HCT116 (cell line): ENCODE results near the gene SYCE3. TPM values are rescaled to one million over a fixed set of nuclear protein-coding genes. Genes with fewer than 3 reads are reported as not detected.

Experiments
- ATAC-seq: fragments of 200-7000 bp; cut with Tn5 transposase; 2 replicates; pipeline ENCODE4 v1.9.1; 2020; ENCODE audit warnings: mild to moderate bottlenecking, moderate library complexity
- BruUV-seq: library from RNA; stranded (reverse); fragments of 400-500 nt; replicated peaks from 2 replicates; lab custom pipeline; 2021; lab: Mats Ljungman, UMichigan
- CTCF ChIA-PET: fragments of 300-600 bp; sonication (Branson Sonifier 250); formaldehyde crosslinking; loops from one replicate; lab custom pipeline; 2021; ENCODE audit warnings: antibody characterized with exemption; lab: Charles Lee
- POLR2A ChIA-PET: fragments of 300-600, 350-600 bp; sonication (Branson Sonifier 250); formaldehyde crosslinking; loops from one replicate; lab custom pipeline; 2021; ENCODE audit warnings: antibody characterized with exemption; lab: Charles Lee
- RAD21 ChIA-PET, 2 experiments: fragments of 300-600 bp; sonication (Branson Sonifier 250); formaldehyde crosslinking; loops; one replicate each; lab custom pipeline; 2023; ENCODE audit warnings: low total read pairs in 2 of 2; ENCODE audit not compliant: uncharacterized antibody in 2 of 2, unreplicated experiment in 2 of 2, low non-redundant PET in 1 of 2; lab: Charles Lee
- DNase-seq: peaks from one replicate; pipeline ENCODE4 v3.0.0-alpha.2; 2010; ENCODE audit warnings: low read depth, low spot score
- H2AFZ ChIP-seq: fragments of 200-600 bp; shearing (Covaris generic), sonication (generic); 2 replicates; pipeline ENCODE4 v1.6.1; 2017; ENCODE audit warnings: low read depth, mixed run types, mixed read lengths, antibody characterized with exemption, low read length; ENCODE audit not compliant: poor library complexity, severe bottlenecking
- H3K27ac ChIP-seq: 2 replicates; pipeline ENCODE4 v1.5.1; 2012; ENCODE audit warnings: low read depth, low read length
- H3K27me3 ChIP-seq: fragments of 200-600 bp; sonication (generic); 2 replicates; pipeline ENCODE4 v1.6.1; 2016; ENCODE audit warnings: mixed run types, low read length, mixed read lengths; ENCODE audit not compliant: insufficient read depth
- H3K36me3 ChIP-seq, 2 experiments: fragments of 200-500 bp in 1 of 2; fragments of 200-600 bp in 1 of 2; sonication (Bioruptor generic) in 1 of 2; sonication (generic) in 1 of 2; 2 replicates each; pipeline versions ENCODE4 v1.5.1 to v1.6.1; 2014 to 2016; ENCODE audit warnings: low read length in 2 of 2, inconsistent platforms in 1 of 2, mixed read lengths in 1 of 2, mixed run types in 1 of 2; ENCODE audit not compliant: insufficient read depth in 2 of 2, control insufficient read depth in 1 of 2
- H3K4me1 ChIP-seq, 2 experiments: fragments of 200-600 bp in 1 of 2; sonication (generic) in 1 of 2; 2 replicates each; pipeline versions ENCODE4 v1.5.1 to v1.6.1; 2012 to 2017; ENCODE audit warnings: low read length in 2 of 2, inconsistent platforms in 1 of 2, mild to moderate bottlenecking in 1 of 2, mixed read lengths in 1 of 2, mixed run types in 1 of 2, moderate library complexity in 1 of 2; ENCODE audit not compliant: insufficient read depth in 2 of 2, control insufficient read depth in 1 of 2
- H3K4me2 ChIP-seq: fragments of 200-600 bp; sonication (generic); 2 replicates; pipeline ENCODE4 v1.6.1; 2017; ENCODE audit warnings: mixed run types, low read length, mixed read lengths
- H3K4me3 ChIP-seq, 2 experiments: fragments of 200-600 bp in 1 of 2; sonication (generic) in 1 of 2; replicated peaks in 1 of 2; 2 replicates each; pipeline ENCODE4 v1.5.1; 2011 to 2016; ENCODE audit warnings: low read length in 2 of 2, control low read depth in 1 of 2, low read depth in 1 of 2, mild to moderate bottlenecking in 1 of 2, mixed read lengths in 1 of 2, mixed run types in 1 of 2
- H3K79me2 ChIP-seq: fragments of 200-600 bp; sonication (generic); 2 replicates; pipeline ENCODE4 v1.6.1; 2017; ENCODE audit warnings: mild to moderate bottlenecking, mixed run types, low read length, moderate library complexity, mixed read lengths; ENCODE audit not compliant: insufficient read depth
- H3K9ac ChIP-seq: fragments of 200-600 bp; sonication (generic); 2 replicates; pipeline ENCODE4 v1.6.1; 2016; ENCODE audit warnings: low read length, mixed read lengths
- H3K9me2 ChIP-seq: fragments of 200-600 bp; sonication (generic), shearing (Covaris generic); 2 replicates; pipeline ENCODE4 v1.6.1; 2017; ENCODE audit warnings: mixed run types, mild to moderate bottlenecking, moderate library complexity; ENCODE audit not compliant: insufficient read depth
- H3K9me3 ChIP-seq, 2 experiments: fragments of 200-500 bp in 1 of 2; fragments of 200-600 bp in 1 of 2; sonication (Bioruptor generic) in 1 of 2; sonication (generic) in 1 of 2; 2 replicates each; pipeline ENCODE4 v1.6.1; 2014 to 2017; ENCODE audit warnings: low read length in 2 of 2, mixed read lengths in 2 of 2, inconsistent platforms in 1 of 2, low read depth in 1 of 2, mild to moderate bottlenecking in 1 of 2, mixed run types in 1 of 2, moderate library complexity in 1 of 2; ENCODE audit not compliant: control insufficient read depth in 1 of 2, insufficient read depth in 1 of 2
- H4K20me1 ChIP-seq: fragments of 200-600 bp; sonication (generic), shearing (Covaris generic); 2 replicates; pipeline ENCODE4 v1.6.1; 2017; ENCODE audit warnings: mixed run types, mild to moderate bottlenecking, moderate library complexity; ENCODE audit not compliant: insufficient read depth
- CEBPB ChIP-seq: IDR thresholded peaks from 2 replicates; pipeline ENCODE4 v1.6.1; 2012; ENCODE audit warnings: low read depth
- EGR1 ChIP-seq: IDR thresholded peaks from 2 replicates; pipeline ENCODE4 v1.6.1; 2012; ENCODE audit warnings: low read depth
- EZH2phosphoT487 ChIP-seq: fragments of 200-600 bp; IDR thresholded peaks from 2 replicates; pipeline ENCODE4 v1.6.1; 2018; ENCODE audit warnings: antibody characterized with exemption, borderline replicate concordance
- MAX ChIP-seq: IDR thresholded peaks from 2 replicates; pipeline ENCODE4 v1.6.1; 2012
- POLR2AphosphoS5 ChIP-seq: IDR thresholded peaks from 2 replicates; pipeline ENCODE4 v1.6.1; 2011; ENCODE audit warnings: mild to moderate bottlenecking, low read depth, low read length, moderate library complexity
- RAD21 ChIP-seq: IDR thresholded peaks from 2 replicates; pipeline ENCODE4 v1.6.1; 2012; ENCODE audit warnings: low read depth, mild to moderate bottlenecking
- REST ChIP-seq: IDR thresholded peaks from 2 replicates; pipeline ENCODE4 v1.6.1; 2012; ENCODE audit warnings: low read depth
- SIN3A ChIP-seq: IDR thresholded peaks from 2 replicates; pipeline ENCODE4 v1.6.1; 2012; ENCODE audit warnings: low read depth
- SP1 ChIP-seq: IDR thresholded peaks from 2 replicates; pipeline ENCODE4 v1.6.1; 2012; ENCODE audit warnings: low read depth
- intact Hi-C: fragments of 100-400 bp; cut with micrococcal nuclease; formaldehyde crosslinking; loops from 2 replicates; pipeline ENCODE4 v1.10.0; 2022
- total RNA-seq: library from RNA; stranded (reverse); gene quantifications from one replicate; pipeline ENCODE4 v1.2.1, GENCODE V29; 2021; ENCODE audit not compliant: unreplicated experiment
- TF ChIP-seq, protein P1 (sequence below), 3 experiments: fragments of 200-600 bp in 1 of 3; sonication (generic) in 1 of 3; IDR thresholded peaks in 2 of 3; conservative IDR thresholded peaks in 1 of 3; 2 replicates each; pipeline ENCODE4 v1.5.1; 2012 to 2017; ENCODE audit warnings: low read depth in 2 of 3, low read length in 2 of 3, antibody characterized with exemption in 1 of 3, borderline replicate concordance in 1 of 3, control low read depth in 1 of 3, mild to moderate bottlenecking in 1 of 3, mixed read lengths in 1 of 3, mixed run types in 1 of 3, moderate library complexity in 1 of 3; ENCODE audit not compliant: insufficient read depth in 1 of 3

SYCE3 gene
- total RNA-seq, 1 experiment from 2014 or later = not detected

DNA sequence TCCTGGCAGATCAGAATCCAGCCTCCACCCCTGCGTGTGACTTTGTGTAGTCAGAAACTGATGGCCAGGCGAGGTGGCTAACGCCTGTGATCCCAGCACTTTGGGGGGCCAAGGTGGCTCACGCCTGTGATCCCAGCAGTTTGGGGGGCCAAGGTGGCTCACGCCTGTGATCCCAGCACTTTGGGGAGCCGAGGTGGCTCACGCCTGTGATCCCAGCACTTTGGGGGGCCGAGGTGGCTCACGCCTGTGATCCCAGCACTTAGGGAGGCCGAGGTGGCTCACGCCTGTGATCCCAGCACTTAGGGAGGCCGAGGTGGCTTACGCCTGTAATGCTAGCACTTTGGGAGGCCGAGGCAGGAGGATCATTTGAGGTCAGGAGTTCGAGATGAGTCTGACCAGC, 49.5 kb downstream of the SYCE3 start:
- TF ChIP-seq POLR2AphosphoS5 = no peak
- TF ChIP-seq REST = no peak
- TF ChIP-seq SP1 = no peak
- TF ChIP-seq MAX = no peak
- TF ChIP-seq, protein P1, sequence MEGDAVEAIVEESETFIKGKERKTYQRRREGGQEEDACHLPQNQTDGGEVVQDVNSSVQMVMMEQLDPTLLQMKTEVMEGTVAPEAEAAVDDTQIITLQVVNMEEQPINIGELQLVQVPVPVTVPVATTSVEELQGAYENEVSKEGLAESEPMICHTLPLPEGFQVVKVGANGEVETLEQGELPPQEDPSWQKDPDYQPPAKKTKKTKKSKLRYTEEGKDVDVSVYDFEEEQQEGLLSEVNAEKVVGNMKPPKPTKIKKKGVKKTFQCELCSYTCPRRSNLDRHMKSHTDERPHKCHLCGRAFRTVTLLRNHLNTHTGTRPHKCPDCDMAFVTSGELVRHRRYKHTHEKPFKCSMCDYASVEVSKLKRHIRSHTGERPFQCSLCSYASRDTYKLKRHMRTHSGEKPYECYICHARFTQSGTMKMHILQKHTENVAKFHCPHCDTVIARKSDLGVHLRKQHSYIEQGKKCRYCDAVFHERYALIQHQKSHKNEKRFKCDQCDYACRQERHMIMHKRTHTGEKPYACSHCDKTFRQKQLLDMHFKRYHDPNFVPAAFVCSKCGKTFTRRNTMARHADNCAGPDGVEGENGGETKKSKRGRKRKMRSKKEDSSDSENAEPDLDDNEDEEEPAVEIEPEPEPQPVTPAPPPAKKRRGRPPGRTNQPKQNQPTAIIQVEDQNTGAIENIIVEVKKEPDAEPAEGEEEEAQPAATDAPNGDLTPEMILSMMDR (IDR thresholded peaks at IDR 0.05 in 2 of 3, conservative IDR thresholded peaks at IDR 0.05 in 1 of 3; ENCODE audit: borderline replicate concordance in 1 of 3, insufficient read depth in 1 of 3, low read depth in 2 of 3, low read length in 2 of 3) = no peak
- no peak for TF ChIP-seq RAD21
- no peak for TF ChIP-seq EGR1
- TF ChIP-seq EZH2phosphoT487 = no peak
- TF ChIP-seq CEBPB = no peak
- no peak for TF ChIP-seq SIN3A
- H3K9me3 ChIP-seq = no peaks in the 10 kb centered on the region
- no peaks in the 10 kb centered on the region for H4K20me1 ChIP-seq
- no peaks in the 10 kb centered on the region for H3K27me3 ChIP-seq
- DNase-seq (no peak), ATAC-seq (no peak)
- H3K4me1 ChIP-seq = peaks cover 10% of the 10 kb centered on the region in 2 experiments
- H3K4me2 ChIP-seq = no peak overlapping the region
- H3K27ac ChIP-seq = no peak overlapping the region
- no TSS peak for BruUV-seq
- peaks cover 7 to 15% of the 10 kb centered on the region in 2 experiments; a peak in 3 of 4 replicates for H3K36me3 ChIP-seq
- H3K9ac ChIP-seq = no peak overlapping the region
- ChIA-PET CTCF (no interaction called here), RAD21 (no interaction called here), POLR2A (interaction anchor here (1.6 kb wide), 1 partner anchor 12 kb away, joined by 5 read pairs; the partner anchor contains the start of gene SCO2)
- H3K79me2 ChIP-seq = peaks cover 83% of the 10 kb centered on the region
- no peak overlapping the region for H3K4me3 ChIP-seq
- H2AFZ ChIP-seq = no peak overlapping the region
- intact Hi-C loops = no loop called here
- no peaks in the 10 kb centered on the region for H3K9me2 ChIP-seq
